A549 (cell line): ENCODE results near the gene TPD52L1.

Experiments used
- CBX2 ChIP-seq: fragments of 200-600 bp; sonication (generic); IDR thresholded peaks from 2 replicates; pipeline ENCODE4 v1.6.1; 2016; ENCODE audit warnings: low read depth, mild to moderate bottlenecking, borderline replicate concordance
- POLR2AphosphoS2 ChIP-seq: conservative IDR thresholded peaks from 2 replicates; pipeline ENCODE4 v1.6.1; 2012; ENCODE audit warnings: low read length, improper control_type of control experiment, inconsistent platforms

- TF ChIP-seq CBX2 (no peak), POLR2AphosphoS2 (no peak)
Measured at GRCh38 chr6:125279961-125280360, 126.4 kb downstream of the TPD52L1 start.
